Neural progenitor cell (in vitro differentiated cells): ENCODE results near the gene HRC. TPM values are rescaled to one million over a fixed set of nuclear protein-coding genes. Genes with fewer than 3 reads are reported as not detected.

Experiments
- DNase-seq: peaks from one replicate; pipeline ENCODE4 v3.0.0-alpha.2; 2016; ENCODE audit warnings: low spot score
- H2AFZ ChIP-seq: fragments of 200-600 bp; sonication (generic); replicated peaks from 2 replicates; pipeline ENCODE4 v1.6.1; 2016; ENCODE audit warnings: antibody characterized with exemption
- H3F3A ChIP-seq: fragments of 200-600 bp; sonication (generic); 2 replicates; pipeline ENCODE4 v1.6.1; 2016; ENCODE audit warnings: antibody characterized with exemption, low read depth
- H3K27ac ChIP-seq: fragments of 200-600 bp; sonication (generic); 2 replicates; pipeline ENCODE4 v1.5.1; 2016; ENCODE audit warnings: mild to moderate bottlenecking
- H3K27me3 ChIP-seq: fragments of 200-600 bp; sonication (generic); 2 replicates; pipeline ENCODE4 v1.6.1; 2016; ENCODE audit warnings: mild to moderate bottlenecking, moderate library complexity
- H3K36me3 ChIP-seq: fragments of 200-600 bp; sonication (generic); 2 replicates; pipeline ENCODE4 v1.5.1; 2016
- H3K4me1 ChIP-seq: fragments of 200-600 bp; sonication (generic); 2 replicates; pipeline ENCODE4 v1.6.1; 2016; ENCODE audit warnings: mixed run types
- H3K4me2 ChIP-seq: fragments of 200-600 bp; sonication (generic); 2 replicates; pipeline ENCODE4 v1.6.1; 2016
- H3K4me3 ChIP-seq: fragments of 200-600 bp; sonication (generic); 2 replicates; pipeline ENCODE4 v1.5.1; 2016
- H3K79me2 ChIP-seq: fragments of 200-600 bp; sonication (generic); 2 replicates; pipeline ENCODE4 v1.6.1; 2016; ENCODE audit warnings: low read depth
- H3K9ac ChIP-seq: fragments of 200-600 bp; sonication (generic); 2 replicates; pipeline ENCODE4 v1.6.1; 2016
- H3K9me3 ChIP-seq: fragments of 200-600 bp; sonication (generic); 2 replicates; pipeline ENCODE4 v1.5.1; 2016; ENCODE audit warnings: low read depth
- H4K20me1 ChIP-seq: fragments of 200-600 bp; sonication (generic); 2 replicates; pipeline ENCODE4 v1.6.1; 2016; ENCODE audit warnings: low read depth
- H3K27ac Mint-ChIP-seq: 3 replicates; pipeline ENCODE4 v1.8.0; 2021; ENCODE audit warnings: mixed read lengths
- H3K27me3 Mint-ChIP-seq: 2 replicates; pipeline ENCODE4 v1.8.0; 2022; ENCODE audit warnings: low read depth, mild to moderate bottlenecking, inconsistent platforms, moderate library complexity, mixed read lengths; ENCODE audit not compliant: insufficient read depth
- H3K36me3 Mint-ChIP-seq: 3 replicates; pipeline ENCODE4 v1.8.0; 2021; ENCODE audit warnings: mixed read lengths
- H3K4me1 Mint-ChIP-seq: 3 replicates; pipeline ENCODE4 v1.8.0; 2021; ENCODE audit warnings: mixed read lengths
- H3K4me3 Mint-ChIP-seq: 3 replicates; pipeline ENCODE4 v1.8.0; 2021; ENCODE audit warnings: mild to moderate bottlenecking, moderate library complexity, mixed read lengths
- H3K9me3 Mint-ChIP-seq: 3 replicates; pipeline ENCODE4 v1.8.0; 2020; ENCODE audit warnings: mixed read lengths
- EZH2 ChIP-seq: fragments of 200-600 bp; sonication (generic); IDR thresholded peaks from 2 replicates; pipeline ENCODE4 v1.6.1; 2017; ENCODE audit warnings: antibody characterized with exemption, mild to moderate bottlenecking, moderate library complexity
- EZH2phosphoT487 ChIP-seq: fragments of 200-600 bp; sonication (generic); IDR thresholded peaks from 2 replicates; pipeline ENCODE4 v1.6.1; 2017; ENCODE audit warnings: antibody characterized with exemption
- total RNA-seq: library from RNA; depleted of rRNA; stranded (reverse); fragments of >200 nt; gene quantifications from 2 replicates; pipeline ENCODE4 v1.2.3, GENCODE V29; 2015; ENCODE audit warnings: low replicate concordance
- TF ChIP-seq, protein P1 (sequence below): fragments of 200-600 bp; sonication (generic); IDR thresholded peaks from 2 replicates; pipeline ENCODE4 v1.5.1; 2017; ENCODE audit warnings: antibody characterized with exemption, mild to moderate bottlenecking

The HRC gene
- total RNA-seq, 1 donor from 2014 or later, result not detected

DNA sequence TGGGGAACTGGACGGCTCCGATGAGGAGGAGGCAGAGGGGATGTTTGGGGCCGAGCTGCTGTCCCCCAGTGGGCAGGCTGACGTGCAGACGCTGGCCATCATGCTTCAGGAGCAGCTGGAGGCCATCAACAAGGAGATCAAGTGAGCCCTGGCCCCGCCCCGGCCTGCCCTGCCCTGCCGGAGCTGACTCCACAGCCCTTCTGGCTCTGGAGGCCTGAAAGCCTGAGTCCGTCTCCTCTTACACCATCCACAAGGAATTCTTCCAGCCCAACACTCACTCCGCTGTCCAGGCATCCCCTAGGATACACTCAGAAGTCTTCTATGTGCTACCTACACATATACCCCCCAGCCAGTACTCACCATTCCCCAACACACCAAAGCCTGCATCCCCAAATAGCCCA is 18.4 kb downstream of the HRC start:
- Histone ChIP-seq H2AFZ (no peak overlapping the region), H3K4me2 (no peak overlapping the region), H3K27me3 (no peaks in the 10 kb centered on the region), H3K4me3 (no peak overlapping the region), H3K36me3 (no peaks in the 10 kb centered on the region), H3K9ac (no peak overlapping the region), H3F3A (peaks cover 21% of the 10 kb centered on the region), H3K27ac (no peak overlapping the region), H3K9me3 (no peaks in the 10 kb centered on the region), H3K79me2 (no peaks in the 10 kb centered on the region), H4K20me1 (no peaks in the 10 kb centered on the region), H3K4me1 (no peaks in the 10 kb centered on the region)
- Mint-ChIP-seq H3K9me3 (no peaks in the 10 kb centered on the region), H3K27me3 (peaks cover 15% of the 10 kb centered on the region), H3K36me3 (peaks cover 22% of the 10 kb centered on the region), H3K27ac (no peak overlapping the region), H3K4me3 (no peak overlapping the region), H3K4me1 (no peaks in the 10 kb centered on the region)
- DNase-seq, result no peak
- TF ChIP-seq EZH2phosphoT487 (no peak), EZH2 (no peak)
- TF ChIP-seq, protein P1, sequence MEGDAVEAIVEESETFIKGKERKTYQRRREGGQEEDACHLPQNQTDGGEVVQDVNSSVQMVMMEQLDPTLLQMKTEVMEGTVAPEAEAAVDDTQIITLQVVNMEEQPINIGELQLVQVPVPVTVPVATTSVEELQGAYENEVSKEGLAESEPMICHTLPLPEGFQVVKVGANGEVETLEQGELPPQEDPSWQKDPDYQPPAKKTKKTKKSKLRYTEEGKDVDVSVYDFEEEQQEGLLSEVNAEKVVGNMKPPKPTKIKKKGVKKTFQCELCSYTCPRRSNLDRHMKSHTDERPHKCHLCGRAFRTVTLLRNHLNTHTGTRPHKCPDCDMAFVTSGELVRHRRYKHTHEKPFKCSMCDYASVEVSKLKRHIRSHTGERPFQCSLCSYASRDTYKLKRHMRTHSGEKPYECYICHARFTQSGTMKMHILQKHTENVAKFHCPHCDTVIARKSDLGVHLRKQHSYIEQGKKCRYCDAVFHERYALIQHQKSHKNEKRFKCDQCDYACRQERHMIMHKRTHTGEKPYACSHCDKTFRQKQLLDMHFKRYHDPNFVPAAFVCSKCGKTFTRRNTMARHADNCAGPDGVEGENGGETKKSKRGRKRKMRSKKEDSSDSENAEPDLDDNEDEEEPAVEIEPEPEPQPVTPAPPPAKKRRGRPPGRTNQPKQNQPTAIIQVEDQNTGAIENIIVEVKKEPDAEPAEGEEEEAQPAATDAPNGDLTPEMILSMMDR, result no peak

DNA sequence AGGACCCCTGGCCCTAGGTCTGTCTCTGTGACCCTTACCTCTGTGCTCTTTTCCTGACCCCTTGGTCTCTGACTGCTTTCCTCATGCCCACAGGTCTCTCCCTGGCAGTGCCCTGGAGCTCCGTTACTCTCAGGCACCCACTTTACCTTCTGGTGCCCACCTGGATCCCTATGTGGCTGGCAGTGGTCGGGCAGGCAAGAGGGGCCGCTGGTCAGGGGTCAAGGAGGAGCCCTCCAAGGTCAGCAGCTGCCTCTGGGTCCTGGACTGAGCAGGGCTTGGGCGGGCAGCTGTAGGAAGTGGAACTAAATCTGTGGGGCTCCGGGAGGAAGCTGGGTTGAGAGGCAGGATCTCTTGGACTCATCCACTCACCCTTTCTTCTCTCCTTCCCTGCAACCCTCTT is 19.5 kb downstream of the HRC start:
- Histone ChIP-seq H3K4me2 (no peak overlapping the region), H3K9ac (no peak overlapping the region), H3K36me3 (no peaks in the 10 kb centered on the region), H3K27me3 (no peaks in the 10 kb centered on the region), H4K20me1 (no peaks in the 10 kb centered on the region), H3K27ac (no peak overlapping the region), H3K4me3 (no peak overlapping the region), H3K79me2 (no peaks in the 10 kb centered on the region), H2AFZ (no peak overlapping the region), H3F3A (peaks cover 21% of the 10 kb centered on the region), H3K9me3 (no peaks in the 10 kb centered on the region), H3K4me1 (no peaks in the 10 kb centered on the region)
- H3K27me3 Mint-ChIP-seq, result peaks cover 15% of the 10 kb centered on the region
- H3K27ac Mint-ChIP-seq, result no peak overlapping the region
- peak overlapping the region; percentile 6 for H3K4me3 Mint-ChIP-seq
- no peaks in the 10 kb centered on the region for H3K4me1 Mint-ChIP-seq
- H3K9me3 Mint-ChIP-seq, result no peaks in the 10 kb centered on the region
- no peak for DNase-seq
- H3K36me3 Mint-ChIP-seq, result peaks cover 22% of the 10 kb centered on the region
- TF ChIP-seq EZH2phosphoT487, result no peak
- TF ChIP-seq, protein P1, result no peak
- no peak for TF ChIP-seq EZH2

DNA sequence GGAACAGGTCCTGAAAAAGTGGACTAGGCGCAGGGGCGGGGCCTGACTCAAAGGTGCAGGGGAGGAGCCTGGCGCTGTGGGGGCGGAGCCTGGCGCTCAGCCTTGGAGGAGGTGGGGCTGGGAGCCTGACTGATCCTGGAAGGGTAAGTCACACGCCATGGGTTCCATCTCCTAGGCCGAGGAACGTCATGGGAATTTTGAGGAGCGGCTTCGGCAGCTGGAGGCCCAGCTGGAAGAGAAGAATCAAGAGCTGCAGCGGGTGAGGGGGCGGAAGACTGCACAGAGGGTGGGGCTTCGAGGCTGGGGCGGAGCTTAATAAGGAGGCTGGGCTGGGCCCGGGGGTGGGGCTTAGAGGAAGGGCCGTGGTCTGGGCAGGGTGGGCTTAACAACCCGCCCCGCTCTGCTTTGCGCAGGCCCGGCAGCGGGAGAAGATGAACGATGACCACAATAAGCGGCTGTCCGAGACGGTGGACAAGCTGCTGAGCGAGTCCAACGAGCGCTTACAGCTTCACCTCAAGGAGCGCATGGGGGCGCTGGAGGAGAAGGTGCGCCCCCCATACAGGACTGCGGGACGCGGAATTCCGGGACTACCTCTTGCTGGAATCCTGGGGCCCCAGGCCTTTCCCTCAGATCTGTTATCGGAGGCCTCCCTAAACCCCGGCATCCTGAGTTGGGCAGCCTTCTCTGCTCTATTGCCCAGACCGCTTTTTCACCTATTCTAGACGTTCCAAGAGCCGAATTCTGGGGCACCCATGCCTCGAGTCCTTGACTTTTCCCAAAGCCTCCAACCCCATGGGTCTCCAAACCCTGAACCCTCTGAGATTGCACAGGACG is 21.4 kb downstream of the HRC start:
- Histone ChIP-seq H3F3A (peaks cover 23% of the 10 kb centered on the region), H3K27me3 (no peaks in the 10 kb centered on the region), H3K4me2 (peak overlapping the region; percentile 63), H3K9me3 (no peaks in the 10 kb centered on the region), H3K79me2 (no peaks in the 10 kb centered on the region), H4K20me1 (no peaks in the 10 kb centered on the region), H2AFZ (no peak overlapping the region), H3K36me3 (no peaks in the 10 kb centered on the region), H3K9ac (no peak overlapping the region), H3K4me1 (no peaks in the 10 kb centered on the region), H3K27ac (no peak overlapping the region), H3K4me3 (peak overlapping the region; percentile 26)
- peak; percentile 67 for DNase-seq
- Mint-ChIP-seq H3K36me3 (peaks cover 23% of the 10 kb centered on the region), H3K9me3 (no peaks in the 10 kb centered on the region), H3K27me3 (peaks cover 16% of the 10 kb centered on the region), H3K27ac (no peak overlapping the region), H3K4me1 (peaks cover 8% of the 10 kb centered on the region), H3K4me3 (no peak overlapping the region)
- TF ChIP-seq EZH2phosphoT487 (no peak), EZH2 (no peak)
- TF ChIP-seq, protein P1, result no peak
